Measurements from ENCODE around the gene FCHO1. TPM values are rescaled to one million over a fixed set of nuclear protein-coding genes. Genes with fewer than 3 reads are reported as not detected.

The FCHO1 gene, protein sequence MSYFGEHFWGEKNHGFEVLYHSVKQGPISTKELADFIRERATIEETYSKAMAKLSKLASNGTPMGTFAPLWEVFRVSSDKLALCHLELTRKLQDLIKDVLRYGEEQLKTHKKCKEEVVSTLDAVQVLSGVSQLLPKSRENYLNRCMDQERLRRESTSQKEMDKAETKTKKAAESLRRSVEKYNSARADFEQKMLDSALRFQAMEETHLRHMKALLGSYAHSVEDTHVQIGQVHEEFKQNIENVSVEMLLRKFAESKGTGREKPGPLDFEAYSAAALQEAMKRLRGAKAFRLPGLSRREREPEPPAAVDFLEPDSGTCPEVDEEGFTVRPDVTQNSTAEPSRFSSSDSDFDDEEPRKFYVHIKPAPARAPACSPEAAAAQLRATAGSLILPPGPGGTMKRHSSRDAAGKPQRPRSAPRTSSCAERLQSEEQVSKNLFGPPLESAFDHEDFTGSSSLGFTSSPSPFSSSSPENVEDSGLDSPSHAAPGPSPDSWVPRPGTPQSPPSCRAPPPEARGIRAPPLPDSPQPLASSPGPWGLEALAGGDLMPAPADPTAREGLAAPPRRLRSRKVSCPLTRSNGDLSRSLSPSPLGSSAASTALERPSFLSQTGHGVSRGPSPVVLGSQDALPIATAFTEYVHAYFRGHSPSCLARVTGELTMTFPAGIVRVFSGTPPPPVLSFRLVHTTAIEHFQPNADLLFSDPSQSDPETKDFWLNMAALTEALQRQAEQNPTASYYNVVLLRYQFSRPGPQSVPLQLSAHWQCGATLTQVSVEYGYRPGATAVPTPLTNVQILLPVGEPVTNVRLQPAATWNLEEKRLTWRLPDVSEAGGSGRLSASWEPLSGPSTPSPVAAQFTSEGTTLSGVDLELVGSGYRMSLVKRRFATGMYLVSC
- total RNA-seq (2014; rRNA removed; shearing (Covaris generic)) = 1.0 and 5.5 TPM in 2 replicates

GRCh38 chr19:17751103-17751911 lies at the start of gene FCHO1:
FCHO1 (plus strand) TSS chr19:17751477; CDS start chr19:17755165, 3,688 bp downstream.

GRCh38 chr19:17718947-17719711 lies 32.1 kb upstream of the FCHO1 start, which contains the start of gene MAP1S:
MAP1S (plus strand) TSS chr19:17719480; CDS start chr19:17719503, 23 bp downstream.

GRCh38 chr19:17794731-17795494 lies 43.6 kb downstream of the FCHO1 start, which contains the start of gene B3GNT3:
B3GNT3 (plus strand) TSS chr19:17795138; CDS start chr19:17807808, 12,670 bp downstream.

GRCh38 chr19:17821190-17821589 lies 69.9 kb downstream of the FCHO1 start, which contains the start of gene INSL3:
INSL3 (minus strand) TSS chr19:17821519; CDS start chr19:17821506, 13 bp downstream.

Other genes with a start within 250 kb of the FCHO1 start
- 84.4 and 113 TPM in 2 replicates for gene PGLS, start 239.8 kb upstream of the FCHO1 start, total RNA-seq (2014; rRNA removed; shearing (Covaris generic))
- gene COLGALT1, start 195.8 kb upstream of the FCHO1 start, total RNA-seq (2014; rRNA removed; shearing (Covaris generic)) = 102 and 106 TPM in 2 replicates
- gene UNC13A, start 63.1 kb upstream of the FCHO1 start, total RNA-seq (2014; rRNA removed; shearing (Covaris generic)) = 1.6 and 2.3 TPM in 2 replicates
- 20.5 and 42.6 TPM in 2 replicates for gene MAP1S, start 32.0 kb upstream of the FCHO1 start, total RNA-seq (2014; rRNA removed; shearing (Covaris generic))
- not detected in 2 replicates for gene B3GNT3, start 43.7 kb downstream of the FCHO1 start, total RNA-seq (2014; rRNA removed; shearing (Covaris generic))
- gene INSL3, start 70.0 kb downstream of the FCHO1 start, total RNA-seq (2014; rRNA removed; shearing (Covaris generic)) = not detected in 2 replicates
- gene JAK3, start 96.5 kb downstream of the FCHO1 start, total RNA-seq (2014; rRNA removed; shearing (Covaris generic)) = 0.45 and 0.79 TPM in 2 replicates
- 3,291 and 3,402 TPM in 2 replicates for gene RPL18A, start 108.4 kb downstream of the FCHO1 start, total RNA-seq (2014; rRNA removed; shearing (Covaris generic))
- gene SLC5A5, start 120.5 kb downstream of the FCHO1 start, total RNA-seq (2014; rRNA removed; shearing (Covaris generic)) = not detected in 2 replicates
- gene CCDC124, start 181.5 kb downstream of the FCHO1 start, total RNA-seq (2014; rRNA removed; shearing (Covaris generic)) = 109 and 144 TPM in 2 replicates
- 1.2 and 2.1 TPM in 2 replicates for gene KCNN1, start 215.6 kb downstream of the FCHO1 start, total RNA-seq (2014; rRNA removed; shearing (Covaris generic))